ENCODE measurements around the gene RBPJL. TPM values are rescaled to one million over a fixed set of nuclear protein-coding genes. Genes with fewer than 3 reads are reported as not detected.

RBPJL gene
- total and polyA plus RNA-seq, 7 donors: 1.8 TPM; not detected in 6

DNA sequence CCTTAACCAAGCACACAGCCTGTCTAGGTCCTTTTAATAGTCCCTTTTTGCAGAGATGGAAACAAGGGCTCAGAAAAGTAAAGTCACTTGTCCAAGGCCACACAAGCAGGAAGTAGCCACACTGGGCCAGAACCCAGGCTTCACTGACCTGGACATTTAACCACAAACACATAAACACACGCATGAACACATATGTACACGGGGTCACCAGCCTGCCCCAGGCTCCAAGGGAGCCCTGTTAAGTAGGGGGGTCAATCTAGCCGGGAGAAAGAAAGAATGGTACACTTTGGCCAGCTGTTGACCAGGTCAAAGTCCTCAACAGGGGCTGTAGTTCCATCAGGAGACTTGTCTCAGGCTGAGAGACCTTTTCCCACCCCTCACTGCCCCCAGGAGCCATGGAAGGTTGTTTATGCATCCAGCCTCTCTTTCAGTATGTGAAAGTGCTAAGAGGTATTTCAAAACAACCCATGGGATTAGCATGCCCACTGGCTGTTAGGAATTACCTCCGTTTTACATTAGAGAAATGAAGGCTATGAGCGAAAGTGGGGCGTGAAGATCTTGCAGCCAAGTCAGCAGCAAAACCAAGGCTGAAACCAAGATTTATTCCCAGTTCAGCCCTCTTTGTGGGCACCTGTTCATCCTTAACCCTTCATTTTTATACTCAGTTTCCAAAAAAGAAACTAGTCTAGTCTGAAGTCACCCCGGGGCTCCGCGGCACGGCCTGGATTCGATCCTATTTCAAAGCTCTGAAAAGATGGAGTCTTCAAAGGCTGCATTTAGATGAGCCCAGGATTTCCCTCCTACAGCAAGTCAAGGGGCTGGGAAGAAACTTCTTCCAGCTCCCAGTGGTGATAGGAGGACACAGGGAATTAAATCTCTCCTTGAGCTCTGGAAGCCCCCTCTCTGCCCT, 31.7 kb downstream of the RBPJL start:
- no peaks in the 10 kb centered on the region for H3K9me3 ChIP-seq
- H3K27ac ChIP-seq: peak overlapping the region; percentile 94 to 99 (median 97)
- intact Hi-C loops (cut with DNase I): loop anchor here (5.0 kb wide), 1 partner anchor 109 kb away; no protein-coding TSS in a partner anchor
- peak overlapping the region in 1 of 4 donors; percentile 12 for H3K4me3 ChIP-seq
- 69 to 88% methylated on average over 11 of the region's 11 CpGs for WGBS, 2 donors
- peaks cover 6 to 38% (median 14%) of the 10 kb centered on the region in 4 donors for H3K36me3 ChIP-seq
- H3K27me3 ChIP-seq: no peaks in the 10 kb centered on the region
- TF ChIP-seq POLR2A (IDR thresholded peaks at IDR 0.05) (no peak), EP300 (IDR thresholded peaks at IDR 0.05) (no peak), POLR2AphosphoS5 (IDR thresholded peaks at IDR 0.05) (no peak)
- TF ChIP-seq, protein P1, sequence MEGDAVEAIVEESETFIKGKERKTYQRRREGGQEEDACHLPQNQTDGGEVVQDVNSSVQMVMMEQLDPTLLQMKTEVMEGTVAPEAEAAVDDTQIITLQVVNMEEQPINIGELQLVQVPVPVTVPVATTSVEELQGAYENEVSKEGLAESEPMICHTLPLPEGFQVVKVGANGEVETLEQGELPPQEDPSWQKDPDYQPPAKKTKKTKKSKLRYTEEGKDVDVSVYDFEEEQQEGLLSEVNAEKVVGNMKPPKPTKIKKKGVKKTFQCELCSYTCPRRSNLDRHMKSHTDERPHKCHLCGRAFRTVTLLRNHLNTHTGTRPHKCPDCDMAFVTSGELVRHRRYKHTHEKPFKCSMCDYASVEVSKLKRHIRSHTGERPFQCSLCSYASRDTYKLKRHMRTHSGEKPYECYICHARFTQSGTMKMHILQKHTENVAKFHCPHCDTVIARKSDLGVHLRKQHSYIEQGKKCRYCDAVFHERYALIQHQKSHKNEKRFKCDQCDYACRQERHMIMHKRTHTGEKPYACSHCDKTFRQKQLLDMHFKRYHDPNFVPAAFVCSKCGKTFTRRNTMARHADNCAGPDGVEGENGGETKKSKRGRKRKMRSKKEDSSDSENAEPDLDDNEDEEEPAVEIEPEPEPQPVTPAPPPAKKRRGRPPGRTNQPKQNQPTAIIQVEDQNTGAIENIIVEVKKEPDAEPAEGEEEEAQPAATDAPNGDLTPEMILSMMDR (IDR thresholded peaks at IDR 0.05): no peak
- peaks cover 6 to 81% (median 75%) of the 10 kb centered on the region in 4 donors for H3K4me1 ChIP-seq
- no peak for DNase-seq

DNA sequence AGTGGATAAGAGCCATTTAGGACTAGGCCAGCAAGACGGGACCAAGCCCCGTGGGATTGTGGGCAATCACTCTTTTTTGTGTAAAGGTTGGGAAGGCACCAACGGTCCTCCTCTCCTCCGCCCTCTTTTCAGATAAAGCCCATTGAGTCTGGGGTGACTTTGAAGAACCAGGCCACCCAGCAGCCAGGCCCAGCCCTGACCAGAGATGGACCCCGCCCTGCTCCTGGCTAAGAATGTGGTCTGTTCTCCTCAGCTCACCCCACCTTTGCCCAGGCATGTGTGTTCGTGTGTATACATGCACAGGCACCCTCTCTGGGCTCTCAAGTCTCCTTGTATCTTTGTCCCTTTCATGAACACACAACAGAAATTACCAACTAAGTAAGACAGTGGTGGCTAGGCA, 32.4 kb downstream of the RBPJL start:
- TF ChIP-seq, protein P1 (IDR thresholded peaks at IDR 0.05): no peak
- TF ChIP-seq POLR2A (IDR thresholded peaks at IDR 0.05) (no peak), POLR2AphosphoS5 (IDR thresholded peaks at IDR 0.05) (no peak), EP300 (IDR thresholded peaks at IDR 0.05) (no peak)
- DNase-seq: no peak
- Histone ChIP-seq H3K4me1 (peaks cover 6 to 88% (median 82%) of the 10 kb centered on the region in 4 donors), H3K9me3 (no peaks in the 10 kb centered on the region), H3K4me3 (no peak overlapping the region), H3K27me3 (no peaks in the 10 kb centered on the region), H3K36me3 (peaks cover 6 to 31% (median 11%) of the 10 kb centered on the region in 4 donors), H3K27ac (peak overlapping the region; percentile 94 to 99 (median 97))
- intact Hi-C loops (cut with DNase I): loop anchor here (5.0 kb wide), 1 partner anchor 108 kb away; no protein-coding TSS in a partner anchor
- 21 to 76% methylated on average over 6 of the region's 6 CpGs for WGBS, 2 donors

DNA sequence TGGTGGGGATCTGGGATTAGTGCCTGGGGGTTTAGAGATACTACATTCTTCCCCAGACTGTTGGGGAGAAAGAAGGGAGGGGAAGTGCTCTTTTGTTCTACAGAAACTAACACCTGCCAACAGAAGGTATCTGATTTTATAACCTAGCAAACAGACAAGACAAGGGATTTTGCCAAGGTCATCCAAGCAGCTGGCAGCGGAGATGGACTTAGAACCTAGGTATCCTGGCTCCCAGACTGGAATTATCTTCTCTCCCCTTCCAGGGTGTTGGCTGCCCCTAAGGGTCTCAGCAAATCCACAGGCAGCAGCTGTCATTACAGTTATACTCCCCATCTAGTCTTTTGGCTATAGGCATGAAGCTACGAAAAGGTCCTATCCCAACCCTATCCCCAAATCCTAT, 33.2 kb downstream of the RBPJL start:
- H3K27ac ChIP-seq: peak overlapping the region; percentile 94 to 99 (median 97)
- TF ChIP-seq POLR2AphosphoS5 (IDR thresholded peaks at IDR 0.05) (no peak), EP300 (IDR thresholded peaks at IDR 0.05) (no peak), POLR2A (IDR thresholded peaks at IDR 0.05) (no peak)
- TF ChIP-seq, protein P1 (IDR thresholded peaks at IDR 0.05): no peak
- H3K9me3 ChIP-seq: no peaks in the 10 kb centered on the region
- peaks cover 6 to 95% (median 89%) of the 10 kb centered on the region in 4 donors for H3K4me1 ChIP-seq
- H3K27me3 ChIP-seq: no peaks in the 10 kb centered on the region
- WGBS, 2 donors: 40 to 79% methylated on average over 2 of the region's 2 CpGs
- intact Hi-C loops (cut with DNase I): loop anchor here (5.0 to 10.0 kb wide), 3 partner anchors 108 to 2005 kb away; no protein-coding TSS in a partner anchor
- H3K4me3 ChIP-seq: no peak overlapping the region
- H3K36me3 ChIP-seq: peaks cover 6 to 24% (median 9%) of the 10 kb centered on the region in 4 donors
- no peak for DNase-seq

DNA sequence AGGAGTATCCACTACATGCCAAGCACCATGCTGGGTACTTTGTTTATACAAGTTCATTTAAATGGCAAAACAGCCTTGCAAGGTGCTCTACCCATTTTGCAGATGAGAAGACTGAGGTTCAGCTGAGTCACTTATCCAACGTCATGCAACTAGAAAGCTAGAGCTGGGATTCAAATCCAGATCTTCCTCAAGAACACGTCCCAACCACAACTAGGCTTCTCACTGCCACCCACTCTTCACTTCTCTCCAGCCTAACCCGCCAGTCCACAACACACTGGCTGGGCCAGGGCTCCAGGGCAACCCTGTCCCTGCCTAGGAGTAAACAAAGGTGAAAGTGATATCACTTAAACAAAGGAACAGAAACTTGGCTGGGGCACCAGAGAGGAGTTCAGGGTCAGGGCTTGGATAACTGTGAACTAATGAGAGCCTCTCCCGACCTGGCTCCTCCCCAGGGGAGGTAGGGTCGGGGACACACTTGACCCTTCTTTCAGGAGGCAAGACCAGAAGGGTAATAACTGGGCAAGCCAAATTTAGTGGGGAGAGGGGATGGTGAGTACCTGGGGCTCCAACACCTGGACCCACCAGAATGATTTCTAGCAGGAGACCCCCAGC, 33.7 kb downstream of the RBPJL start:
- DNase-seq: no peak
- no peak for TF ChIP-seq POLR2A (IDR thresholded peaks at IDR 0.05)
- no peaks in the 10 kb centered on the region for H3K9me3 ChIP-seq
- intact Hi-C loops (cut with DNase I): loop anchor here (10.0 kb wide), 2 partner anchors 1206 to 2004 kb away; no protein-coding TSS in a partner anchor
- H3K36me3 ChIP-seq: peaks cover 4 to 18% (median 5%) of the 10 kb centered on the region in 4 donors
- WGBS, 2 donors: 25 to 62% methylated on average over 5 of the region's 5 CpGs
- H3K4me3 ChIP-seq: no peak overlapping the region
- H3K4me1 ChIP-seq: peaks cover 6 to 100% (median 95%) of the 10 kb centered on the region in 4 donors
- no peaks in the 10 kb centered on the region for H3K27me3 ChIP-seq
- peak overlapping the region; percentile 94 to 99 (median 97) for H3K27ac ChIP-seq

DNA sequence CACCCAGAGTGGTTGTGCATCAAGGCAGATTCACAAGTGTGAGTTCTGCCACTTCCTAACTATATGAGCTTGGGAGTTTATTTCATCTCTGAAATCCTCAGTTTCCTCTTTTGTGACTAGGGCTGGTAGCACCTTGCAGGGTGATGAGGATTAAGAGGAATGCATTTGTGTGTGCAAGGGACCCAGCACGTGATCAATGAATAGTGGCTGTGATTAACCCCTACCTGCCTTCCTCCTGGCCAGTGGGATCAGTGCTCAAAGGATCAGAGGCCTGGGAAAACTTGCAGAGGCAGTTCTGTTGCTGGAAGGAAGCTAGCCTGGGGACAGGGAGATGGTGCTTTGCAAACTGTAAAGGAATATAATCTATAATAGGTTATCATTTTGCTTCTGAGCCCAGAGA, 34.3 kb downstream of the RBPJL start:
- Histone ChIP-seq H3K27me3 (no peaks in the 10 kb centered on the region), H3K4me1 (peaks cover 6 to 100% (median 100%) of the 10 kb centered on the region in 4 donors), H3K27ac (peak overlapping the region; percentile 94 to 99 (median 97)), H3K36me3 (peaks cover 0 to 13% (median 0%) of the 10 kb centered on the region in 4 donors), H3K9me3 (no peaks in the 10 kb centered on the region), H3K4me3 (no peak overlapping the region)
- no peak for DNase-seq
- TF ChIP-seq, protein P1 (IDR thresholded peaks at IDR 0.05): no peak
- TF ChIP-seq EP300 (IDR thresholded peaks at IDR 0.05): no peak
- no peak for TF ChIP-seq POLR2A (IDR thresholded peaks at IDR 0.05)
- TF ChIP-seq POLR2AphosphoS5 (IDR thresholded peaks at IDR 0.05): no peak
- 22 to 56% methylated on average over 1 of the region's 1 CpG for WGBS, 2 donors
- intact Hi-C loops (cut with DNase I): loop anchor here (10.0 kb wide), 2 partner anchors 1206 to 2004 kb away; no protein-coding TSS in a partner anchor
